HG02571 (cell line): ENCODE results near the gene TCP11L1.
"Not testable (repeated sequence)": the region's sequence is repeated elsewhere in the genome, so short reads cannot be mapped to it uniquely, and the experiment has no call there.

Experiments
- ATAC-seq: cut with Tn5 transposase; IDR thresholded peaks from one replicate; pipeline ENCODE4 v1.9.1; 2021; ENCODE audit warnings: mild to moderate bottlenecking, moderate library complexity; ENCODE audit not compliant: unreplicated experiment

Gene TCP11L1

DNA sequence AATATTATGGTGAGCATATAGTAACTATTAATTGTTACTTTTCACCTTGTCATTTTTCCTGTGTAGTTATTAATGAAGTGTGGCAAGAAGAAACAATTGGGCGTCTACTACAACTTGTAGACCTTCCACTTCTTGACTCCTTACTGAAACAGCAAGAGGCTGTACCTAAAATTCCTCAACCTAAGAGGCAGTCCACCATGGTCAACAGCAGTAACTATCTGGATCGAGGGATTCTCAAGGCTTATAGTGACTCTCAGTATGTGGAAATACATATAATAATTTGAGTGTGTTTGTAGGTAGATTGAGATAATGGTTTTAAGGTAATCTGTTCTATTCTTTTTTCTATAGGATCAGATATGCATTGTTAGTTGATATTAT lies 10.8 kb upstream of the TCP11L1 start:
- ATAC-seq: no peak

DNA sequence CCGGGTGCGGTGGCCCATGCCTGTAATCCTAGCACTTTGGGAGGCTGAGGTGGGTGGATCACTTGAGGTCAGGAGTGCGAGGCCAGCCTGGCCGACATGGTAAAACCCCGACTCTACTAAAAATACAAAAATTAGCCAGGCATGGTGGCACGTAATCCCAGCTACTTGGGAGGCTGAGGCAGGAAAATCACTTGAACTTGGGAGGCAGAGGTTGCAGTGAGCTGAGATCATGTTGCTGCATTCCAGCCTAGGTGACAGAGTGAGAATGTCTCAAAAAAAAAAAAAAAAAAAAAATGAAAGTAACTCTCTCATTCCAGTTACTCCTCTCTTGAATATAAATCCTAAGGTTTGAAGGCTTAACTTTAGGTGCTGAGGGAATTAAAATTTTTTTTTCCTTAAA lies 10.2 kb upstream of the TCP11L1 start:
- not testable (repeated sequence) for ATAC-seq

DNA sequence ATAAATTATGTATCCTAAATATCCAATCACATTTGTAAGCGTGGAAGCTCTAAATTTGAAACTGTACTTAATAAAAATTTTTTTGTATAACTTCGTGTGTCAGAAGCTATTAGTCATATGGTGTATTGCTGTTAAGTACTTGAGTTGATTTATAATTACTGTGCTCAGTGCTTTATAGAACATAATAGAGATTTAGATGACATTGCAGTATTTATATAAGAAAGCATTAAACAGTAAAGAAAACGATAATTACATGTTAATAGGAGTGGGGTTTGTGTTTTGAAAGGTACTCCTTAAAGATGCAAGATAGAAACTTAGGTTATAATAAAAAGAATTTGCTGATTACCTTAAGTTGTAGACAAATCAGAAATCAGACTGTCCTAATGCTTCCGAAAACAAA lies 5.9 kb upstream of the TCP11L1 start:
- ATAC-seq: no peak

DNA sequence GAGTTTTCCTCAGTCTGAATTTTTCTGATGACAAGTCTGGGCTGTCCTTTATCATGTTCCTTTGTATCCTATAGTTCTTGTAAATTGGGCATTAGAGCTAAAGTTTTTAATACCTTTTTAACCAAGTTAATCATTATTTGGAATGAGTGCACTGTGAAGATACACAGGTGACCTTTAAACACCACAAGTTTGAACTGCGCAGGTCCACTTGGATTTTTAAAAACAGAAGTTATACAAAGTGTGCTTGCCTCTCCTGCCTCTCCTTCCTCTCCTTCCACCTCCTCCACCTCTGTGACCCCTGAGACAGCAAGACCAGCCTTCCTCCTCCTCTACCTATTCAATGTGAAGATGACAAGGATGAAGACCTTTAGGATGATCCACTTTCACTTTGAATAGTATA lies 4.4 kb upstream of the TCP11L1 start:
- no peak for ATAC-seq

DNA sequence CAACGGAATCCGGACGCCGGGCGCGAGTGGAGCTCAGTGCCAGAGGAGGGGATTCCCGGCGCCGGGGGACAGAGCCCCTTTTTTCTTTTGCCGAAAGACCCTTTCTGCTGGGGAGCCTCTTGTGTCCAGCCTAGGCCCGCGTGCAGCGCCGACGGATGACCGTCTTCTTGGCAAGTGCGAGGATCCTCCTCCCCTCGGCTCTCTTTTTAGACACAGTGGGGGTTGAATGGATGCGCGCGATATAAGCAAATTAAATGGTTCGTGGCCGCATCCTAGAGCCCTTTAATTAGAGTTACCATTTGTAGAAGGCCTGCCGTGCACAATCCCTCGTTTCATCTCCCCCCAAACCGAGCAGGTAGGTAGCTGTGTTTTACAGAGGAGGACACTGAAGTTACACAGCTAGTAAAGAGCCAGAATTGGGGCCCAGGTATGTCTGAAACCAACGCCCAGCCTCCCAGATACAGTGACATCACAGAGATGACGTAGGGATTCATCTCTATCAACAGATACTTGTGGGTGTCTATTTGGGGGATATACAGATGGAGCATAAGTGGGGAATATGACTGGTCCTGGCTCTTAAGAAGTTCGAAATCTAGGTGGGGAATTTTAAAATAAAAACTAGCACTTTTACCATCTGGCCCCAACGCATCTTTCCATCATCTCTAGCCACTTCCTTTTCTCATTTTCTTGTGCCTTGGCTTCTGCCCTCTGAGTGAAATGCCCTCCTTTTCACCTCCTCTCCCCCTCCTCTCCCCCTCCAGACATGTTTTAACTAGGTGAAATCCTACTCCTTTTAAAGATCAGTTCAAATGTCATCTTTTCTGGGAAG lies 875 bp downstream of the TCP11L1 start:
- ATAC-seq: peak; percentile 39

DNA sequence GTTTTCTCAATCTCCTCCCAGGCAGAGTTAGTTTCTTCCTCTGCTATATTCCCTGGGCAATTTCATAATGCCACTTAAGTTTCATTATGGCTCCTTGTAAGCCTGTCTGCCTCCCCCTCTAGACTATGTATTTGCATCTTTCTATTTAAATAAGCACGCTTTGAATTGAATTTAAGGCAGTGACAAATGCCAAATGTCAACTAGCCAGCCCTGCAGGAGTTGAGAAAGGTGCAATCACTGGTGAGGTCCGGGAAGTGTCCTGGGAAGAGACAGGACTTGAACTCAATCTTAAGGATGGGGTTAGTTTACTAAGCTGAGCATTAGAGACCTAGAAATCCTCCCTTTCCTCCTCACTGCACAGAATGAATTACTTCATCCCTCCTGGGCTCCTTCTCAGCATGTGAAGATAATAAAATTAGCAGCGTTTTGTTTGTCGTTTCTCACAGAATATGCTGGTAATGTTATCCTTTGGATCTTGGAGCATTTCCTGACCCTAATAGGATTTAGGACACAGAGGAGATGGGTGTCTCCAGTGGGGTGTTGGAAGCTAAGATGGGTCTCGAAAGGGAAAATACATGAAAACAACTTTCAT lies 1.6 kb downstream of the TCP11L1 start:
- peak; percentile 22 for ATAC-seq

DNA sequence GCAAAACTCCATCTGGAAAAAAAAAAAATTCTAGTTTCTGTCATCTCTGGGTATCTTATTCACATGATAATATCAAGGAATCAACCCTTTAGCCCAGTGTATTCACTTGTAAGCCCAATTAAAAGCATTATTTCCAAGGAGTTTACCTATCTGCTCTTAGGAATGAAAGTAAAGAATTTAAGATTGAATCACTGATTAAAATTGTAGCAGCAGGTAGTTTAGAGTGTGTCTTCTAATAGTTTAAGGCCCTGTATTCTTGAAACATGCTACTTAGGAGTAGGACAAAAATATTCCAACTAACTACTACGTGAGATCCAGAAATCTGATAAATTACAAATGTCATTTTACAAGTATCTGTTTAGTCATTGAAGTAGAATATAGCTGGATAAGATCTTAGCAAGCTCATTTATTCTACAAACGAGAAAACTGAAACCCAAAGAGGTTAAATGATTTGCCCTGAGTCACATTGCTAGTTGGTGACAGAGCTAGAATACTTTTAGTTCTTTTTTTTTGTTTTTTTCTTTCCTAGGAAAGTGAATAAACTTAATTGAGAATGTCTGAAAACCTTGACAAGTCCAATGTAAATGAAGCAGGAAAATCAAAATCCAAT lies 4.0 kb downstream of the TCP11L1 start:
- no peak for ATAC-seq

DNA sequence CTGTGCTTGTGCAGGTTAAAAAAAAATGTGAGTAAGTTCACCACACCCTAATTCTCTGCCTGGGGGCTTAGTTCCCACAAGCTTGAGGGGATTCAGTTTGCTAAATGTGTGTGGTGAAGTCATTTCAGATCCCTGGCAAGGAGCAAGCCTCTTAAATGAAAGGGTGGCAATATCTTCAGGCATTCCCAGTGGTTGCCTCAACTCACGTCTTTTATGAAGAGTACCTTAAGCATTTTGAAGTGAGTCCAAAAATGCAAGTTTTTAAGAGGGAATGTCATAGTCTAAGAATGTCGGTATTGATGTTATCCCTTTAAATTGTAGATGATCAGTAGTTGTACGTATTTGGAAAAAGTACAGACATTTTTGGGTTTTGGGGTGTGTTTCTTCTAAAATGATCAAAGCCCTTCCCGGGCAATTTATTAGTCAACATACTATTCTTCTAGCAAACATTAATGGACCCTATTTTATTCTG lies 4.9 kb downstream of the TCP11L1 start:
- ATAC-seq: no peak

DNA sequence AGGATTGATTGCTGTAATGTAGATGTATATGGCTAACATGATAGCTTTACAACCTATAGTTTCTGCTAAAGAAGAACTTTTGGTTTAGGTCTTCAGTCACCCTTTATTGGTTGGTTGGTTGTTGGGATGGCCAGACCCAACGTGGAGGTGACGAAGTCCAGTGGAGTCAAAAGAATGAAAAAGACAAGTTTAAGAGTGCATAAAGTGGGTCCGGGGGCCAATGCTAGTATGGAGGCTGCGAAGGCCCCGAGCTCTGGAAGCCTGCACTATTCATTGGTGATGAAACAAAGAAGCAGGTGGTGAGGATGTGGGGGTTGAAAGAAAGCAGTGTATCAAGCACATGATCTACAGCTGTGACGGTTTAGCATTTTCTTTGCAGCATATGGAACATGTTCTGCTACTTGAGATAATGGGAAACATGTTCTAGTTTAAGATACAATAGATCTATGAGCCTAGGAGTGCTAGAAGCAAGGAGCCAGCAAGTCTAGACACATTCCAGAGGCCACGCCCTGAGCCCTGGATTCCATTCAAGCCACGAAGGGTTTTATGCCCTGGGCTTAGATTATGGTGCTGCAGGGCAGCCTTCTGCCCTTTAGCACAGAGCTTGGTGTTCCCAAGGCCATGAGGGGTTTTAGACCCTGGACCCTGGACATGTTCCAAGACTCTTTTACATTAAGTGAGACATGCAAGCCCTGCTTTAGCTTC lies 6.3 kb downstream of the TCP11L1 start:
- no peak for ATAC-seq

DNA sequence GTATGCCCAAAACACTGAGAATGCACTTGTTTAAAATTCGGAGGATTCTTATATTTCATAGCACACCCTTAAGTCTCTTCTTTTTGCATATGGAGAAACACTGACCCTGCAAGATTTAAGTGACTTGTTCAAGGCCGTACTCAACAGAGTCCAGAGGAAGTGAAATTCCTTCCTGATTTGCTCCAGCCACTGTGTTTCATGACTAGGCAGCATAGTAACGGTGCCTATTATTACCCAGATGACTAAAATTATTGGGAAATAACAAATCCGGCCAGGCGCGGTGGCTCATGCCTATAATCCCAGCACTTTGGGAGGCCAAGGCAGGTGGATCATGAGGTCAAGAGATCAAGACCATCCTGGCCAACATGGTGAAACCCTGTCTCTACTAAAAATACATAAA lies 9.3 kb downstream of the TCP11L1 start:
- not testable (repeated sequence) for ATAC-seq

DNA sequence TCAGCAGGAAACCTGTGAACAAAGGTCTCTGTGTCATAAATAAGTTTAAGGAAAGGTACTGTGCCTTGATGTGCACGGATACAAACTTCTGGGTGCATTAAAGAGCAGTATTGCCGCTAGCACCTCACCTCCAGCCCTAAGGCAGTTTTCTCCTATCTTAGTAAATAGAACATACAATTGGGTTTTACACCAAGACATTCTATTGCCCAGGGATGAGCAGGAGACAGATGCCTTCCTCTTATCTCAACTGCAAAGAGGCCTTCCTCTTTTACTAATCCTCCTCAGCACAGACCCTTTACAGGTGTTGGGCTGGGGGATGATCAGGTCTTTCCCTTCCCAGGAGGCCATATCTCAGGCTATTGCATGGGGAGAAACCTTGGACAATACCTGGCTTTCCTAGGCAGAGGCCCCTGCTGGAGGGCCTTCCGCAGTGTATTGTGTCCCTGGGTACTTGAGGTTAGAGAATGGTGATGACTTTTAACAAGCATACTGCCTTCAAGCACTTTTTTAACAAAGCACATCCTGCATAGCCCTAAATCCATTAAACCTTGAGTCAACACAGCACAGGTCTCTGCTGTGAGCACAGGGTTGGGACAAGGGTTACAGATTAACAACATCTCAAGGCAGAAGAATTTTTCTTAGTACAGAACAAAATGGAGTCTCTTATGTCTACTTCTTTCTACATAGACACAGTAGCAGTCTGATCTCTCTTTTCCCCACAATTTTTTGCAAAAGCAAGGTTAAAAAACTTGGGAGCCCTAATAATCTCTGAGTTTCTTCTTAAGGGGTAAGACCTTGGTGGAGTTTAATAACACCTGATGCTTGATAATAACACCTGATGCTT lies 10.4 kb downstream of the TCP11L1 start:
- not testable (repeated sequence) for ATAC-seq

DNA sequence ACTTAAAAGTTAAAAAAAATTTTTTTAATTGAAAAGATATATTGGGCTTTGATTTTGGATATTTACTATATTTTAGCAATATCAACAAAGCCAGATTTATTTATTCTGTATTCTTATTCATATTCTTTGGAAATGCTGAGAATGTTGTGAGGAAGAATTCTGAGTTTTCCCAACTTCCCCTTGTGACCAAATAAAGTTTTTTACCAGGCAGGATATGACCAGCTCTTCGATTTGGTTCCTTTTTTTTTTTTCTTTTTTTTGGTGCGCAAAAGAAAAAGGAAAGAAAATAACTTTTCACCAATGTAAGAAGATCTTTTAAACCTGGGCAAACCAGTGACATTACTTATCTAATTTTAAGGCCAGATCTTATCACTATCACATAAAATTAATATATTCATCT lies 12.9 kb downstream of the TCP11L1 start:
- no peak for ATAC-seq

DNA sequence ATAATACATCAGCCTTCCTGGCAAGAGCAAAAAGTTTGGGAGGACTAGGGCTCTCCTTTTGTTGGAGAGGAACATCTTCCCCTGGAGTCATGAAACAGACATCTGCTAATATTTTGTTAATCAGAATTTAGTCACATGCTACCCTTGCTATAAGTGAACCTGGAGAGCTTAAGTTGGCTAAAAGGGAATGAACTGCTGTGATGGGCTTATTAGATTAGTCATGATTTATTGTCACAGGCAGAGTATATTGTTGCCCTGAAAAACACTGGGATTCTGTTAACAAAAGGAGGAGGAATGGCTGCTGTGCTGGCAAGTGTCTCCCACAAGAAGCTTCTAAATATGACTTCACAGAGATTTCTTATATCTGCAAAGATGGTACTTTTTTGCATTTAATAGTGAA lies 16.0 kb downstream of the TCP11L1 start:
- no peak for ATAC-seq

DNA sequence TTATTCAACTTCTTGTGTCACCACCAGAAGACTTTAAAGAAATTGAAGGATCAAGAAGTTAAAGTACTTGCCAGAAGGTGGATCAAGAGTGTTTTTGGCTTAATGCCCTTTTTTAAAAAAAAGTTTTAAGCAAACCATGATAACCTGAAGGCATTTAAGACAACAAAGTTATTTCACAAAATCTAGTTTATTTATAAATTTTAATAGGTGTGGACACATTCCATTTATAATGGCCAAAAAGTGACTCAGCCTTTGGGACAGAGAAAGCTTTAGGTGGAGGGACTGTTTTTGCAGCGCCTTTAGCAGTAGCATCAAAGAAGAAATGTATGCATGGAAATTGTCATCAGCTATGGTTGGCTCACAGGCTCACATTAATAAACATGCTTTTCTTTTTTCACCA lies 17.9 kb downstream of the TCP11L1 start:
- ATAC-seq: no peak

DNA sequence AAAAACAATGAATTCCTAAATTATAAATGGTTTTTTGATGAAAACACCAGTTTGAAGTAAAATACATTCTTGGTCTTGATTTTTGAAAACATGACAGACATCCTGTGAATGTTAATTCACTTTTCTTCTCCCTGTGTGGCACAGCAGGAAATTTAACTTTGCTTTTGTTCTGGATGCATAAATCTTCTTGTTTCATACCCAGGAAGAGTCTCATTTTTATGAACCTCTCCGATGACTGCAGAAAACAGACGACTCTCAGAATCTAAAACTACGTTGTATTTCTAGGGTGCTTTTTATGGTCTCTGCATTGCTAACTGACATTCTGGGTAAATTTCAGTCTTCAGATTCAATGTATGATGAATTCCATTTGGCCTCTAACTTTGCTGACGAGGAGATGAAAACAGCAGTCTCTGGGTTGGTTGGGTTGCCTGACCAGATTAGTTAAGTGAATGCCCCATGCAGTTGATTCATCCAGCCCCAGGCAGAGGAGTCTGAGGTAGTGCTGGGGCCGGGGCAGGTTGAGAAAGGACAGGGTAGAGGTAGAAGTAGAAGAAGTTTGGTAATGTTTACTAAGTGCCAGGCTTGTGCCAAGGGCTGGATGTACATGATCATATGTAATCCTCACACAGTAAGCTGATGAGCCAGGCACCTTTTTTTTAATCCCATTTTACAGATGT lies 20.1 kb downstream of the TCP11L1 start:
- ATAC-seq: no peak

DNA sequence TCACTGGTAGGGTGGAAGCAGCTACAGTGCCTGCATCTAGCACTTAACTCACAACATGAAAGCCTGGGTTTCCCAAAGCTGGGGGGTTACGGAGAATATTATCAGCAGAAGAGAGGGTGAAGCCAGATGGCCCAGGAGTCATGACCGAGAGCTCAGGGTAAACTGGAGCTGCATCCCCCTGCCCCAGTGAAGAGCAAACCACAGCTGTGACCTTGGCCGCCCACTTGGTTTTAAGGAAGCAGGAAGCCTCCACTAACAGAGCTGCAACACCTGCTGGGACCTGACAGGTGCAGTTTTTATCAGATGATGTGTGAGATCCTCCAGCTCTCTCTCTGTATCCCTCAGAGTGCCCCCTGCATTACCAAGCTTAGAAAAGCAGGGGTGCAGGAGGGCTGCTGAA lies 20.9 kb downstream of the TCP11L1 start:
- ATAC-seq: no peak

DNA sequence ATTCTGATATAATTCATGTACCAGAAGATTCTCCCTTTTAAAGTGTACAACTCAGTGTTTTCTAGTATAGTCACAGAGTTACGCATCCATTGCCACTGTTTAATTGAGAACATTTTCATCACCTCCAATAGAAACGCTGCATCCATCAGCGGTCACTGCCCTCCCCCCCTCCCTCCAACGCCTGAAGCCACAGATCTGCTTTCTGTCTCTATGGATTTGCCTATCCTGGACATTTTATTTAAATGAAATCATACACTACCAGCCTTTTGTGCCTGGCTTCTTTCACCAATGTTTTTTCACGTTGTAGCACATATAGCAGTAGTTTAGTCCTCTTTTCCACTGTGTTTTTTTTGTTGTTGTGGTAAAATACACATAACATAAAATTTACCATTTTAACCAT lies 22.8 kb downstream of the TCP11L1 start:
- ATAC-seq: no peak

DNA sequence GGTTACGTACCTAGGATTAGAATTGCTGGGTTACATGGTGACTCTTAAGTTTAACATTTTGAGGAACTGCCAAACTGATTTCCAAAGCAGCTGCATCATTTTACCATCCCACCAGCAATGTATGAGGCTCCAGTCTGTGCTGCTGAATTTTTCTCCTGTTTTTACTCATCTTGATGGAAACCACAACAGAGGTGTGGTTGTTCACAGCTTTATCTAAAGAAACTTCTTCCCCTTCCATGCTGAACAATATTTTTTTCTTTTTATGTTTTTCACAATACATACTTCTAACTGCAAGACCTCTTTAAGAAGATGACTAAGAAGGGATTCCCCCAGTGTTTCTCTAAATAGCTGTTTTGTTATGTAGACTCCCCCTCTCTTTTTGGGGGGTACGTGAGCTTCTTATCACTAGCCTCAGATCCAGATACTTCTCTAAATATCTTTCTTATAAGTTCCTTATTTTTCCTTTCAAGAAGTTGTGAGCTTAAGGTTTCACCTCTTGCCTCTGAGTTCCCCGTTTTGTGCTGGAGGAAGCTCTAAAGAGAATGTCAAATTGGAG lies 24.0 kb downstream of the TCP11L1 start:
- no peak for ATAC-seq

DNA sequence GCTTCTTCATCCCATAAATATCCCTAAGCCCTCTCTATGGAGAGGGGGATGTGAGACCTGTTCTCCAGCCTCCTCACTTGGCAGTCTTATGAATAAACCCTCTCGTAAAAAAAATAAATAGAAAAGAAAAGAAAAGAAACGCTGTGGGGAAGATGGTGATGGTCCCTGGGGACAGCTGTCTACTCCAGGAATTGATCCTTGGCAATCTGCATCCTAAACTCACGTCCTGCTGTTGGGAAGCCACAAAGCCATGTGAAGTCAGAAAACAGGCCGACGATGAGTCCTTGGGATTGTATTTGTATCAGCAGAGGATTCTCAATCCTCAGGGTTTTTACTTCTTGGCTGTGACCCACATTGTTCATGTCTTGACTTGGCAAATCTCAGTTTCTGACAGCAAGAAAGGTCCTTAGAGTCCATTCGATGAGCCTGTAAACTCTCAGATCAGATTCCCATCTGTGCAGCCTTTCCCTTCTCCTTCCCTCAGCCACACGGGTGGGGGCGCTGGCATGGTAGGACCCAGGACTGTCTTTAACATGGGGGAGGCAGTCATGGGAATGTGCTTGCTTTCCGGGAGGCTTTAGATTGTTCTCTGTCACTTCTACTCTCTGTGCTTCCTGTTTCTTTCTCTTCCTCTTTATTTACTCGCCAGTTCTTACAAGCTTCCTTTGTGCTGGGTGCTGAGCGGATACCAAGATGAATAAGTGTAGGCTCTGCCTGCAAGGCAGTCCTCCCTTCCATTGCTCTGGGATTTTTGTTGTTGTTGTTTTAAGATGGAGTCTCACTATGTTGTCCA lies 24.9 kb downstream of the TCP11L1 start:
- no peak for ATAC-seq
